ENCODE results near the gene ROCK2.

DNA sequence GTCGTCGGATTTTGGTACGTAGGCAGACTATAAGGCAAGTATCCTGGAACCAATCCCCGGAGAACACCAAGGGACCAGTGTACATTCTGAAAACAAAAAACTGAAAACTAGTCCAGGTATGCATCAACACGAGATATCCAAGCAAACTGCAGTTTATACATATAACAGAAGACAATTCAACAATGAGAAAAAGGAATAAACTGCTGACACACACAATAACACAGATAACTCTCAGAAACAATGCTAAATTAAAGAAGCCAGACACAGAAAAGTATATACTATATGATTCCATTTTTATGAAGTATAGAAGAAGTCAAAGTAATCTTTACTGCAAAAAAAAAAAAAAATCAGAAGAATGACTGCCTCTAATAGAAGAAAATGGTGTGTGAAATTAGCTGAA, 5.9 kb downstream of the ROCK2 start:
- TF ChIP-seq POLR2A (IDR thresholded peaks at IDR 0.05), result no peak
- TF ChIP-seq, protein P1, sequence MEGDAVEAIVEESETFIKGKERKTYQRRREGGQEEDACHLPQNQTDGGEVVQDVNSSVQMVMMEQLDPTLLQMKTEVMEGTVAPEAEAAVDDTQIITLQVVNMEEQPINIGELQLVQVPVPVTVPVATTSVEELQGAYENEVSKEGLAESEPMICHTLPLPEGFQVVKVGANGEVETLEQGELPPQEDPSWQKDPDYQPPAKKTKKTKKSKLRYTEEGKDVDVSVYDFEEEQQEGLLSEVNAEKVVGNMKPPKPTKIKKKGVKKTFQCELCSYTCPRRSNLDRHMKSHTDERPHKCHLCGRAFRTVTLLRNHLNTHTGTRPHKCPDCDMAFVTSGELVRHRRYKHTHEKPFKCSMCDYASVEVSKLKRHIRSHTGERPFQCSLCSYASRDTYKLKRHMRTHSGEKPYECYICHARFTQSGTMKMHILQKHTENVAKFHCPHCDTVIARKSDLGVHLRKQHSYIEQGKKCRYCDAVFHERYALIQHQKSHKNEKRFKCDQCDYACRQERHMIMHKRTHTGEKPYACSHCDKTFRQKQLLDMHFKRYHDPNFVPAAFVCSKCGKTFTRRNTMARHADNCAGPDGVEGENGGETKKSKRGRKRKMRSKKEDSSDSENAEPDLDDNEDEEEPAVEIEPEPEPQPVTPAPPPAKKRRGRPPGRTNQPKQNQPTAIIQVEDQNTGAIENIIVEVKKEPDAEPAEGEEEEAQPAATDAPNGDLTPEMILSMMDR (IDR thresholded peaks at IDR 0.05 in 4 of 5, conservative IDR thresholded peaks at IDR 0.05 in 1 of 5), result no peak
